ENCODE results near the gene MBNL1.

- no peak for TF ChIP-seq POLR2A (IDR thresholded peaks at IDR 0.05)
- TF ChIP-seq, protein P1, sequence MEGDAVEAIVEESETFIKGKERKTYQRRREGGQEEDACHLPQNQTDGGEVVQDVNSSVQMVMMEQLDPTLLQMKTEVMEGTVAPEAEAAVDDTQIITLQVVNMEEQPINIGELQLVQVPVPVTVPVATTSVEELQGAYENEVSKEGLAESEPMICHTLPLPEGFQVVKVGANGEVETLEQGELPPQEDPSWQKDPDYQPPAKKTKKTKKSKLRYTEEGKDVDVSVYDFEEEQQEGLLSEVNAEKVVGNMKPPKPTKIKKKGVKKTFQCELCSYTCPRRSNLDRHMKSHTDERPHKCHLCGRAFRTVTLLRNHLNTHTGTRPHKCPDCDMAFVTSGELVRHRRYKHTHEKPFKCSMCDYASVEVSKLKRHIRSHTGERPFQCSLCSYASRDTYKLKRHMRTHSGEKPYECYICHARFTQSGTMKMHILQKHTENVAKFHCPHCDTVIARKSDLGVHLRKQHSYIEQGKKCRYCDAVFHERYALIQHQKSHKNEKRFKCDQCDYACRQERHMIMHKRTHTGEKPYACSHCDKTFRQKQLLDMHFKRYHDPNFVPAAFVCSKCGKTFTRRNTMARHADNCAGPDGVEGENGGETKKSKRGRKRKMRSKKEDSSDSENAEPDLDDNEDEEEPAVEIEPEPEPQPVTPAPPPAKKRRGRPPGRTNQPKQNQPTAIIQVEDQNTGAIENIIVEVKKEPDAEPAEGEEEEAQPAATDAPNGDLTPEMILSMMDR (IDR thresholded peaks at IDR 0.05), result no peak
These were observed 61.8 kb downstream of the MBNL1 start for GRCh38 chr3:152330559-152330958.

All from tibial nerve (tissue), 3 donors.